ENCODE measurements around the gene OR1L6. TPM values are rescaled to one million over a fixed set of nuclear protein-coding genes. Genes with fewer than 3 reads are reported as not detected.

OR1L6 gene
- not detected for total RNA-seq
- polyA plus RNA-seq: not detected

- Histone ChIP-seq H3K36me3 (ENCODE audit: insufficient read depth, low read length) (no peaks in the 10 kb centered on the region), H3K27me3 (ENCODE audit: insufficient read depth, low read length) (no peaks in the 10 kb centered on the region), H3K9me3 (ENCODE audit: control insufficient read depth in 1 of 2, low read length in 2 of 2) (no peaks in the 10 kb centered on the region), H3K4me1 (ENCODE audit: insufficient read depth, low read length) (no peaks in the 10 kb centered on the region), H3K27ac (ENCODE audit: low read depth, low read length) (no peak within 1 kb of the TSS), H3K4me3 (ENCODE audit: low read length in 2 of 2) (no peak within 1 kb of the TSS)
- peaks cover 0 to 1% (median 0%) of the 10 kb centered on the region in 4 donors for H3K4me1 Mint-ChIP-seq
- H3K36me3 Mint-ChIP-seq: peaks cover 0 to 6% of the 10 kb centered on the region in 2 donors
- H3K27ac Mint-ChIP-seq: no peak within 1 kb of the TSS
- H3K4me3 Mint-ChIP-seq: no peak within 1 kb of the TSS
- POLR2A ChIA-PET (ENCODE audit: partially characterized antibody): no interaction called here
- CTCF ChIA-PET (ENCODE audit: partially characterized antibody): no interaction called here
- no peaks in the 10 kb centered on the region for H3K27me3 Mint-ChIP-seq
- H3K9me3 Mint-ChIP-seq: peaks cover 4 to 23% (median 15%) of the 10 kb centered on the region in 8 donors
- intact Hi-C loops (cut with micrococcal nuclease): no loop called here
- DNase-seq: no peak
Measured at GRCh38 chr9:122742003-122742402, at the start of gene OR1L6. OR1L6 (plus strand) TSS chr9:122742303; CDS start chr9:122749848, 7,545 bp downstream.

DNA sequence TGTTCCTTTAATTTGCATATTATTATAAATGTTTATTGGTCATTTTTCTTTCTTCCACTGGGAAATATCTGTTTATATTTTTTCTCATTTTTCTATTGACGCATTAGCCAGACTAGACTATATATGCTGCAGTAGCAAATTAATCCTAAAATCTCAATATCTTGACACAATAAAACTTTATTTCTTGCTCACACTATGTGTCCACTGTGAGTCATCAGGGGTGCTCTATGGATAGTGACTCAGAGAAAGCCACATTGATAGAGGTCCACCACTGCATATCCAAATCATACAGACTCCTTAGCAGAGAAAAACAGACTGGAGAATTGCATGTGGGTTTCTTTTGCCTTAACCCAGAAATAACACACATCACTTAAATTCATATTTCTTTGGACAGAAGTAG is 46.4 kb upstream of the OR1L6 start:
- intact Hi-C loops (cut with micrococcal nuclease): no loop called here
- Histone ChIP-seq H3K36me3 (ENCODE audit: insufficient read depth, low read length) (no peaks in the 10 kb centered on the region), H3K4me3 (ENCODE audit: low read length in 2 of 2) (no peak overlapping the region), H3K4me1 (ENCODE audit: insufficient read depth, low read length) (no peaks in the 10 kb centered on the region), H3K27ac (ENCODE audit: low read depth, low read length) (no peak overlapping the region), H3K9me3 (ENCODE audit: control insufficient read depth in 1 of 2, low read length in 2 of 2) (no peaks in the 10 kb centered on the region), H3K27me3 (ENCODE audit: insufficient read depth, low read length) (no peaks in the 10 kb centered on the region)
- POLR2A ChIA-PET (ENCODE audit: partially characterized antibody): no interaction called here
- H3K27ac Mint-ChIP-seq: no peak overlapping the region
- DNase-seq: no peak
- H3K36me3 Mint-ChIP-seq: no peaks in the 10 kb centered on the region
- H3K27me3 Mint-ChIP-seq: peaks cover 0 to 1% of the 10 kb centered on the region in 2 donors
- H3K9me3 Mint-ChIP-seq: peaks cover 0 to 29% (median 20%) of the 10 kb centered on the region in 8 donors
- H3K4me3 Mint-ChIP-seq: no peak overlapping the region
- CTCF ChIA-PET (ENCODE audit: partially characterized antibody): no interaction called here
- no peaks in the 10 kb centered on the region for H3K4me1 Mint-ChIP-seq

DNA sequence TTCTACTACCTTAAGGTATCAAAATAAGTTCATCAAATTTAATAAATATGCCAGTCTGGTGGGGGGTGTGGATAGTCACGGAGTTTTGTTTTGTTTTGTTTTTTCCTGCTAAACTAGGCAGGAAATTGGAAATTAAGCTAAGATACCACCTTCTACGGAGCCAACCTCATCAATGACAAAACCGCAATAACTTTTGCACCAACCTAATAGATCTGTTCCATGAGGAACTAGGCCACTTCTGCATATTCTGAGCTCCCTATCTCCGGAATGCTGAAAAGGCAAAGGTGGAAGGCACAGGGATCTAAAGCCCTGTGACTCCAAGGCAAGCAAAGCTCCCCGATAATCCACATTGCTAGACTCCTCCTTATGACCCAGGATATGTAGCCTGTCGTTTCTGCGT is 24.1 kb upstream of the OR1L6 start:
- H3K4me1 ChIP-seq (ENCODE audit: insufficient read depth, low read length): no peaks in the 10 kb centered on the region
- Mint-ChIP-seq H3K4me1 (no peaks in the 10 kb centered on the region), H3K27ac (no peak overlapping the region), H3K36me3 (peaks cover 0 to 5% of the 10 kb centered on the region in 2 donors), H3K27me3 (no peaks in the 10 kb centered on the region), H3K4me3 (no peak overlapping the region), H3K9me3 (peaks cover 7 to 80% (median 44%) of the 10 kb centered on the region in 8 donors)
- DNase-seq: no peak
- CTCF ChIA-PET (ENCODE audit: partially characterized antibody): no interaction called here
- POLR2A ChIA-PET (ENCODE audit: partially characterized antibody): no interaction called here
- H3K27ac ChIP-seq (ENCODE audit: low read depth, low read length): no peak overlapping the region
- H3K36me3 ChIP-seq (ENCODE audit: insufficient read depth, low read length): no peaks in the 10 kb centered on the region
- intact Hi-C loops (cut with micrococcal nuclease): no loop called here
- no peaks in the 10 kb centered on the region for H3K27me3 ChIP-seq (ENCODE audit: insufficient read depth, low read length)
- no peak overlapping the region for H3K4me3 ChIP-seq (ENCODE audit: low read length in 2 of 2)
- peaks cover 0 to 2% of the 10 kb centered on the region in 2 donors for H3K9me3 ChIP-seq (ENCODE audit: control insufficient read depth in 1 of 2, low read length in 2 of 2)

GRCh38 chr9:122719218-122719617 is 22.9 kb upstream of the OR1L6 start:
- H3K27me3 Mint-ChIP-seq: peaks cover 0 to under 1% of the 10 kb centered on the region in 2 donors
- no peak overlapping the region for H3K4me3 ChIP-seq (ENCODE audit: low read length in 2 of 2)
- intact Hi-C loops (cut with micrococcal nuclease): no loop called here
- no peak overlapping the region for H3K27ac Mint-ChIP-seq
- peaks cover 0 to 3% of the 10 kb centered on the region in 2 donors for H3K9me3 ChIP-seq (ENCODE audit: control insufficient read depth in 1 of 2, low read length in 2 of 2)
- H3K9me3 Mint-ChIP-seq: peaks cover 2 to 81% (median 48%) of the 10 kb centered on the region in 8 donors
- H3K4me1 ChIP-seq (ENCODE audit: insufficient read depth, low read length): no peaks in the 10 kb centered on the region
- no peak overlapping the region for H3K4me3 Mint-ChIP-seq
- no peaks in the 10 kb centered on the region for H3K27me3 ChIP-seq (ENCODE audit: insufficient read depth, low read length)
- CTCF ChIA-PET (ENCODE audit: partially characterized antibody): no interaction called here
- DNase-seq: no peak
- H3K36me3 ChIP-seq (ENCODE audit: insufficient read depth, low read length): no peaks in the 10 kb centered on the region
- no peaks in the 10 kb centered on the region for H3K4me1 Mint-ChIP-seq
- POLR2A ChIA-PET (ENCODE audit: partially characterized antibody): no interaction called here
- H3K27ac ChIP-seq (ENCODE audit: low read depth, low read length): no peak overlapping the region
- H3K36me3 Mint-ChIP-seq: peaks cover 0 to 5% of the 10 kb centered on the region in 2 donors

GRCh38 chr9:122723690-122724089 is 18.4 kb upstream of the OR1L6 start, which contains the start of gene OR1L4:
OR1L4 (plus strand) TSS chr9:122723990; CDS start chr9:122723990, 0 bp downstream.
- DNase-seq: no peak
- Histone ChIP-seq H3K4me3 (ENCODE audit: low read length in 2 of 2) (no peak within 1 kb of the TSS), H3K27me3 (ENCODE audit: insufficient read depth, low read length) (no peaks in the 10 kb centered on the region), H3K27ac (ENCODE audit: low read depth, low read length) (no peak within 1 kb of the TSS), H3K9me3 (ENCODE audit: control insufficient read depth in 1 of 2, low read length in 2 of 2) (peaks cover 3 to 23% of the 10 kb centered on the region in 2 donors), H3K4me1 (ENCODE audit: insufficient read depth, low read length) (no peaks in the 10 kb centered on the region), H3K36me3 (ENCODE audit: insufficient read depth, low read length) (no peaks in the 10 kb centered on the region)
- Mint-ChIP-seq H3K36me3 (peaks cover 8 to 19% of the 10 kb centered on the region in 2 donors), H3K27ac (no peak within 1 kb of the TSS), H3K9me3 (peaks cover 6 to 83% (median 59%) of the 10 kb centered on the region in 8 donors), H3K27me3 (peaks cover 0 to 4% of the 10 kb centered on the region in 2 donors), H3K4me1 (no peaks in the 10 kb centered on the region), H3K4me3 (no peak within 1 kb of the TSS)
- ChIA-PET POLR2A (ENCODE audit: partially characterized antibody) (no interaction called here), CTCF (ENCODE audit: partially characterized antibody) (no interaction called here)
- intact Hi-C loops (cut with micrococcal nuclease): no loop called here

- no peak for DNase-seq
- no peak overlapping the region for H3K4me3 Mint-ChIP-seq
- H3K27ac Mint-ChIP-seq: no peak overlapping the region
- intact Hi-C loops (cut with micrococcal nuclease): no loop called here
- no peaks in the 10 kb centered on the region for H3K4me1 Mint-ChIP-seq
- no peaks in the 10 kb centered on the region for H3K27me3 ChIP-seq (ENCODE audit: insufficient read depth, low read length)
- H3K36me3 Mint-ChIP-seq: peaks cover 7 to 26% of the 10 kb centered on the region in 2 donors
- POLR2A ChIA-PET (ENCODE audit: partially characterized antibody): no interaction called here
- no peaks in the 10 kb centered on the region for H3K4me1 ChIP-seq (ENCODE audit: insufficient read depth, low read length)
- no peaks in the 10 kb centered on the region for H3K9me3 ChIP-seq (ENCODE audit: control insufficient read depth in 1 of 2, low read length in 2 of 2)
- no peak overlapping the region for H3K27ac ChIP-seq (ENCODE audit: low read depth, low read length)
- CTCF ChIA-PET (ENCODE audit: partially characterized antibody): no interaction called here
- H3K36me3 ChIP-seq (ENCODE audit: insufficient read depth, low read length): no peaks in the 10 kb centered on the region
- peaks cover 5 to 47% (median 30%) of the 10 kb centered on the region in 8 donors for H3K9me3 Mint-ChIP-seq
- peaks cover 4 to 5% of the 10 kb centered on the region in 2 donors for H3K27me3 Mint-ChIP-seq
- no peak overlapping the region for H3K4me3 ChIP-seq (ENCODE audit: low read length in 2 of 2)
Measured at GRCh38 chr9:122754825-122755224, 12.7 kb downstream of the OR1L6 start.

DNA sequence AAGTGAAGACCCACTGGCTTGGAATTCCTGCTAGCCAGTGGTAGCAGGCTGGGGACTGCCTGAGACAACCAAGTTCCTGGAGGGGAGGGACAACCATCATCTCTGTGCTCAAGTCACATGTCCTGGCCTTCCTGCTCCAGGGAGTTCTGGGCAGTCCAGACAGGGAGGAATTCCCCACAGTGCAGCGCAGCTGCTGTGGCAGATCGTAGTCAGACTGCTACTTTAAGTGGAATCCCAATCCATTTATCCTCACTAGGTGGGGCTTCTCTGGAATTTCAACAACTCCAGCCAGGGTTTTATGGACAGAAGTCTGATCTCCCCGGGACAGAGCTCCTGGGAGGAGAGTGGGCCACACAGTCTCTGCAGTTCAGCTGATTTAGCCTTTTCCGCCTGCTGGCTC is 25.7 kb downstream of the OR1L6 start:
- POLR2A ChIA-PET (ENCODE audit: partially characterized antibody): no interaction called here
- Mint-ChIP-seq H3K4me1 (no peaks in the 10 kb centered on the region), H3K4me3 (no peak overlapping the region), H3K27me3 (peaks cover 0 to 3% of the 10 kb centered on the region in 2 donors), H3K9me3 (peaks cover 0 to 57% (median 50%) of the 10 kb centered on the region in 8 donors), H3K27ac (no peak overlapping the region), H3K36me3 (peaks cover 8 to 16% of the 10 kb centered on the region in 2 donors)
- no peaks in the 10 kb centered on the region for H3K9me3 ChIP-seq (ENCODE audit: control insufficient read depth in 1 of 2, low read length in 2 of 2)
- no peak overlapping the region for H3K27ac ChIP-seq (ENCODE audit: low read depth, low read length)
- no peak overlapping the region for H3K4me3 ChIP-seq (ENCODE audit: low read length in 2 of 2)
- CTCF ChIA-PET (ENCODE audit: partially characterized antibody): no interaction called here
- H3K27me3 ChIP-seq (ENCODE audit: insufficient read depth, low read length): no peaks in the 10 kb centered on the region
- no peaks in the 10 kb centered on the region for H3K36me3 ChIP-seq (ENCODE audit: insufficient read depth, low read length)
- intact Hi-C loops (cut with micrococcal nuclease): no loop called here
- no peak for DNase-seq
- no peaks in the 10 kb centered on the region for H3K4me1 ChIP-seq (ENCODE audit: insufficient read depth, low read length)

DNA sequence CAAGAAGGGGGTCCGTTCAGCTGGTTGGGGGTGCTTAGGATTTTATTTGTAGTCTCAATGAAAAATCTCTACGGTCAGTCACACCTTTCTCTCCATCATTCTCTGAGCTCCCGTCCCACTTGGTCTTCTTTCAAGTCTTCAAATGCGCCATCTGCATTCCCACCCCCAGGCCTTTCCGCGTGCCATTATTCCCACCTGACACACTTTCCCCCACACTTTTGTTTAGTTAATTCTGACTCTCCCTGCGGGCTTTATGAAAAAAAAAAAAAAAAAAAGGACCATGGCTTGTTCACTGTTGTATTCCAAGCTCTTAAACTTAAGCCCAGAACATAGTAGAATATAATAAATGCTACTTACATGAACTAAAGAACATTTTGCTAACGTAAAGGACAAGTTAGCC is 34.9 kb downstream of the OR1L6 start:
- H3K27ac Mint-ChIP-seq: no peak overlapping the region
- H3K27me3 Mint-ChIP-seq: peaks cover 0 to 2% of the 10 kb centered on the region in 2 donors
- Histone ChIP-seq H3K27ac (ENCODE audit: low read depth, low read length) (no peak overlapping the region), H3K4me1 (ENCODE audit: insufficient read depth, low read length) (no peaks in the 10 kb centered on the region), H3K36me3 (ENCODE audit: insufficient read depth, low read length) (no peaks in the 10 kb centered on the region), H3K9me3 (ENCODE audit: control insufficient read depth in 1 of 2, low read length in 2 of 2) (no peaks in the 10 kb centered on the region), H3K27me3 (ENCODE audit: insufficient read depth, low read length) (no peaks in the 10 kb centered on the region), H3K4me3 (ENCODE audit: low read length in 2 of 2) (no peak overlapping the region)
- H3K36me3 Mint-ChIP-seq: peaks cover 0 to 8% of the 10 kb centered on the region in 2 donors
- H3K9me3 Mint-ChIP-seq: peaks cover 0 to 15% (median 8%) of the 10 kb centered on the region in 8 donors
- intact Hi-C loops (cut with micrococcal nuclease): no loop called here
- no peaks in the 10 kb centered on the region for H3K4me1 Mint-ChIP-seq
- H3K4me3 Mint-ChIP-seq: no peak overlapping the region
- ChIA-PET CTCF (ENCODE audit: partially characterized antibody) (interaction anchor here (1.1 kb wide), 1 partner anchor 28 kb away, joined by 3 read pairs; no protein-coding TSS in a partner anchor), POLR2A (ENCODE audit: partially characterized antibody) (no interaction called here)
- no peak for DNase-seq

All from CD4-positive, alpha-beta memory T cell (primary cell).